C4-2B (cell line): ENCODE results near the gene TRAPPC12.

Experiments
- H3K27ac ChIP-seq: fragments of 450-650 bp; 2 replicates; pipeline ENCODE4 v1.5.1; 2017
- ZFX ChIP-seq: fragments of 450-650 bp; IDR thresholded peaks from 2 replicates; pipeline ENCODE4 v1.6.1; 2017
- TF ChIP-seq, protein P1 (sequence below): fragments of 450-650 bp; conservative IDR thresholded peaks from 2 replicates; pipeline ENCODE4 v1.5.1; 2017; ENCODE audit warnings: mild to moderate bottlenecking

Gene TRAPPC12

DNA sequence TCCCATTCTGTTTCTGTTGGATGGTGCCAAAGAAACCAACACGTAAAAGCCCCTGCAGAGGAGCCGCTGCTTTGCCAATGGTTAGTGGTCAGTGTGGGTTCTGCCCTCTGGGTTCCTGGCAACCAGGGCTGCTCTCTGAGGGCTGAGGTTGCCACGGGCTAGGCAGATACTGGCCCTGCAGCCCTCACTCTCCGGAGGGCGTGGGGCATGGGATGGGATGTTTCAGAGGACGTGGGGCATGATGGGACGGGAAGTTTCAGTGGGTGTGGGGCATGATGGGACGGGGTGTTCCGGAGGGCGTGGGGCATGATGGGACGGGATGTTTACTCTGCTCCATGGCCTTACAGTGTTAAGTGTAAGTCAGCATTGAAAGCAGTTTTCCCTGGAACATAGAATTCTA, 105.7 kb downstream of the TRAPPC12 start:
- TF ChIP-seq, protein P1, sequence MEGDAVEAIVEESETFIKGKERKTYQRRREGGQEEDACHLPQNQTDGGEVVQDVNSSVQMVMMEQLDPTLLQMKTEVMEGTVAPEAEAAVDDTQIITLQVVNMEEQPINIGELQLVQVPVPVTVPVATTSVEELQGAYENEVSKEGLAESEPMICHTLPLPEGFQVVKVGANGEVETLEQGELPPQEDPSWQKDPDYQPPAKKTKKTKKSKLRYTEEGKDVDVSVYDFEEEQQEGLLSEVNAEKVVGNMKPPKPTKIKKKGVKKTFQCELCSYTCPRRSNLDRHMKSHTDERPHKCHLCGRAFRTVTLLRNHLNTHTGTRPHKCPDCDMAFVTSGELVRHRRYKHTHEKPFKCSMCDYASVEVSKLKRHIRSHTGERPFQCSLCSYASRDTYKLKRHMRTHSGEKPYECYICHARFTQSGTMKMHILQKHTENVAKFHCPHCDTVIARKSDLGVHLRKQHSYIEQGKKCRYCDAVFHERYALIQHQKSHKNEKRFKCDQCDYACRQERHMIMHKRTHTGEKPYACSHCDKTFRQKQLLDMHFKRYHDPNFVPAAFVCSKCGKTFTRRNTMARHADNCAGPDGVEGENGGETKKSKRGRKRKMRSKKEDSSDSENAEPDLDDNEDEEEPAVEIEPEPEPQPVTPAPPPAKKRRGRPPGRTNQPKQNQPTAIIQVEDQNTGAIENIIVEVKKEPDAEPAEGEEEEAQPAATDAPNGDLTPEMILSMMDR = no peak
- no peak overlapping the region for H3K27ac ChIP-seq

DNA sequence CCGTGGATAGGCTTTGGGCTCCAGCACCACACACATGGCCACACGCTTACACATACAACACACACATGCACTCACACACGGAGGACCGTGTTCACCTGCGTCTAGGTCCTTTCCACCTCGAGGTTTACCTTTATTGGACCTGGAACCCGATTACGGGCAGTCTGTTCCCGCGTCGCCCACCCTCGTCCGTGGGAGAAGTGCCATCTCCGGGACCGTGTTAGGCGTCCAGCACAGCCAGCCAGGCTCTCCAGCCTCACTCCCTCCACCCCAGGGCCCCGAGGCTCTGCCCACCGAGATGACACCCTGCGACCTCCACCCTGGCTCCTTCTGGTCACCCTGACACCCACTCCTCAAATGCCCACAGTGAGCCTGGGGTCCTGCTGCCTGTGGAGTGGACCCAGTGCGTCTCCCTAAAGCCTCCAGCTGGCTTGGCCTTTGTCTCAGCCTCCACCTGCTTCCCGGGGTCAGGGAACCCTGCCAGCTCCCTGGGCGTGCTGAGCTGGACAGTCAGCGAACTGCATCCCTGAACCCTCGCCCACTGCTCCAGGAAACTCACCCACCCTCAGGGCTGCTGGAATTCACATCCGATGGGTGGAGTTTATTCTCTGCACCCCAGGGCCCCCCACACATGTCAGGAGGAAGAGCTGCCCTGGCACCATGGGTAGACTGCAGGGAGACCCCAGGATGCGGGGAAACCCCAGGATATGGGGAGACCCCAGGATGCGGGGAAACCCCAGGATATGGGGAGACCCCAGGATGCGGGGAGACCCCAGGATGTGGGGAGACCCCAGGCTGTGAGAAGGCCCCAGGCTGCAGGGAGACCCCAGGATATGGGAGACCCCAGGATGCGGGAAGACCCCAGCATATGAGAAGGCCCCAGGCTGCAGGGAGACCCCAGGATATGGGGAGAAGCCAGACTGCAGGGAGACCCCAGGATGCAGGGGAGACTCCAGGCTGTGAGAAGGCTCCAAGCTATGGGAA, 106.8 kb downstream of the TRAPPC12 start:
- no peak overlapping the region for H3K27ac ChIP-seq
- no peak for TF ChIP-seq ZFX
- TF ChIP-seq, protein P1 = no peak

DNA sequence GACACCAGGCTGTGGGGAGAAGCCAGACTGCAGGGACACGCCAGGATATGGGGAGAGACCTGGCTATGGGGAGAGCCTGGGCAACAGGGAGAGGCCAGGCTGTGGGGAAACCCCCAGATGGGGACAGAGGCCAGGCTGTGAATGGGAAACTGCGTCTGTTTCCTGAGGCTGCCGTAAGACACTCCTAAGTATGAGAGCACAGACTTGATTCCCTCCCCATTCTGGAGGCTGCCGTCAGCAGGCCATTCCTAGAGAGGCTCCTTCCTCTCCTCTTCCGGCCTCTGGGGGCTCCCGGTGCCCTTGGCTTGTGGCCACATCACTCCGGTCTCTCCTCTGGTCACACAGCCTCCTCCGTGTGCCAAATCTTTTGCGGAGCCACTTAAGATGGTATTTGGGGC, 107.5 kb downstream of the TRAPPC12 start:
- no peak overlapping the region for H3K27ac ChIP-seq
- no peak for TF ChIP-seq ZFX
- TF ChIP-seq, protein P1 = no peak

DNA sequence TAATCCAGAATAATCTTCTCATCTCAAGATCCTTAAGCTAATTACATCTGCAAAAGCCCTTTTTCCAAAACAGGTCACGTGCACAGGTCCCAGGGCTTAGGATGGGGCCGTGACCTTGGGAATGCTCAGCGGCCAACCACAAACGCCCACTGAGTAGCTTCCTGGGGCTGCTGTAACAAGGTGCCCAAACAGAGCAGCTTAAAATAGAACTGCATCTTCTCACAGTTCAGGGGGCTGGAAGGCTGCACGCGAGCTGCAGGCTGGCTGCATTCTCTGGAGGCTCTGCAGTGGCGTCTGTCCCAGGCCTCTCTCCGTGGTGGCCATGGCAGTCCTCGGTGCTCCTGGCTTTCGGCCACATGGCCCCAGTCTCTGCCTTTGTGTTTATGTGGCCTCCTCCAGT, 107.9 kb downstream of the TRAPPC12 start:
- TF ChIP-seq, protein P1 = no peak
- TF ChIP-seq ZFX = no peak
- no peak overlapping the region for H3K27ac ChIP-seq

DNA sequence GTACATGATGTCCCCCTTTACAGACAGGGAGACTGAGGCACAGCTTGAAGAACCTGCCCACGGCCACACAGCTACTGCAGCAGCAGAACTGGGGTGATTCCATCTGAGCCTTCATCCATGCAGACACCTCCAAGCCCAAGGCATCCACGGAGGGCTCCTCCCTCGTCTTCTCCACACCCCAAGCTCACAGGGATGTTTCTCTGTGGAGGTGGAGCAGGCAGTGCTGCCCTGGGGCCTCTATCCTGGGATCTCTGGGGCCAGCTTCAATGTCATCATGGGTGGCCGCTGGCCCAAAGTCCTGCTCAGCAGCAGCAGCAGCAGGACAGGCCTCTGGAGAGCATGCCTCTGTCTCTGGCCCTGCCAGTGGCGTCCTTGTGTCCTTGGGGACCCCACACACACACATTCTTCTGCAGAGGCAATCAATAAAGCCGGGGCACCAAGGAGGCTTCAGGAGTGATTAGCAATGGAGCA, 108.6 kb downstream of the TRAPPC12 start:
- H3K27ac ChIP-seq = no peak overlapping the region
- no peak for TF ChIP-seq ZFX
- TF ChIP-seq, protein P1 = no peak

DNA sequence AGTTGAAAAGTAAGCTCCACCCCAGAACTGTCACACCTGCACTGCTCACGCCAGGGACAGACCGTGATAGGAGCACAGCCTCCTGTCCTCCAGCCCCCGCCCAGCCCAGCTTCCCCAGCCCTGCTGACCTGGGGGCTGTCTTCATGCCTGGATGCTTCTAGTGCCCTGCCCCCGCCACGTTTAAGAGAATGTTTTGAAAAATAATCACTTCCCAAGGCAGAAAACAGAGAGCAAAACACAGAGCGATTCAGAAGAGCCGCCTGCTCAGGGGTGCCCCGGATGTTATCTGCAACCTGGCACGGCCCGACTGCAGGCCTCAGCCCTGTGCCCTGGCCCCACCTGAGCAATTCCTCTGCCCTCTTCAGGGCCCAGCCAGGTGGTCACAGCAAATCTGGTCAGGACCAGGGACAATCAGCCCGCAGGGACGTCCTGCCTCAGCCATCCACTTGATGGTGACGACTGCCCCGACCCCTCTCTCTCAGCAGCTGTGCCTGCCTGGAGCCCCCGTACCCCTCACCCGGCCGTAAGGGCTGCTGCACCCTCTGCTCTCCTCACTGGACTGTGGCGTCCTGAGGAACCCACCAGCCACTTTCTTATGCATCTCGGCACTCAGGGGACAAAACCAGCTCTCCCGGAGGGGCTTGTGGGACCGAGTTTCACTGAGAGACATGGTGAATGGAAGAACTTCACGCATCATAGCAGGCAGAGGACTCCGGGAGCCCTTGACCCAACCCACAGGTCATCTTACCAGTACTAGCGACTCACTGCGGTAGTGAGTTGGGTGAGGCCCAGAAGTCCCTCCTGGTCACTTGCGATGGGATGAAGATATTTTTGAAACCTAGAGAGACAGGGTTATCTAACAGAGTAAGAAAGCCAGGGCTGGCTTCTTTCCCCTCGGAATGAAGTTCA, 109.6 kb downstream of the TRAPPC12 start:
- no peak overlapping the region for H3K27ac ChIP-seq
- TF ChIP-seq, protein P1 = no peak
- no peak for TF ChIP-seq ZFX

DNA sequence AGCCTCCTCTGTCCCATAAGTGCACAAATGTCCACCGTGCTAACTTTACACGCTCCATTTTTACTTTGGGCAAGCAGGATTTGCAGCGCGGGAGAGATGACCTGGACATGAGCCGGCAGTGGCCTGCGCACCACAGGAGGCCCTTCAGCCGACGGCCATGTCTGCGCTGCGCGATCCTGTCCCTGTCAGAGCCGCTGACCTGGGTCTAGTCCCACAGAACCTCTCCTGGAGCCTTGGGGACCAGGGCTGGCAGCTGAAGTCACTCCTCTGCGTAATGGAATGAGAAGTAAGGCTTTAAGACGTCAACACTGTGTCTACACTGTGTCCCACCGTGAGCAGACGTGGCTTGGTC, 110.2 kb downstream of the TRAPPC12 start:
- no peak overlapping the region for H3K27ac ChIP-seq
- no peak for TF ChIP-seq ZFX
- TF ChIP-seq, protein P1 = no peak
